AG09309 (cell line): Measurements from ENCODE around the gene PLCH2.

Source experiments
- DNase-seq: peaks from one replicate; pipeline ENCODE4 v3.0.0-alpha.2; 2010; ENCODE audit warnings: low read depth
- H3K4me3 ChIP-seq: 2 replicates; pipeline ENCODE4 v1.5.1; 2011; ENCODE audit warnings: mild to moderate bottlenecking, low read depth, low read length, moderate library complexity; ENCODE audit not compliant: control insufficient read depth
- CTCF ChIP-seq: IDR thresholded peaks from 2 replicates; pipeline ENCODE4 v1.5.1; 2011; ENCODE audit warnings: mild to moderate bottlenecking, low read depth, low read length, inconsistent platforms; ENCODE audit not compliant: insufficient read depth, control insufficient read depth; ENCODE audit errors: missing control alignments

PLCH2 gene

DNA sequence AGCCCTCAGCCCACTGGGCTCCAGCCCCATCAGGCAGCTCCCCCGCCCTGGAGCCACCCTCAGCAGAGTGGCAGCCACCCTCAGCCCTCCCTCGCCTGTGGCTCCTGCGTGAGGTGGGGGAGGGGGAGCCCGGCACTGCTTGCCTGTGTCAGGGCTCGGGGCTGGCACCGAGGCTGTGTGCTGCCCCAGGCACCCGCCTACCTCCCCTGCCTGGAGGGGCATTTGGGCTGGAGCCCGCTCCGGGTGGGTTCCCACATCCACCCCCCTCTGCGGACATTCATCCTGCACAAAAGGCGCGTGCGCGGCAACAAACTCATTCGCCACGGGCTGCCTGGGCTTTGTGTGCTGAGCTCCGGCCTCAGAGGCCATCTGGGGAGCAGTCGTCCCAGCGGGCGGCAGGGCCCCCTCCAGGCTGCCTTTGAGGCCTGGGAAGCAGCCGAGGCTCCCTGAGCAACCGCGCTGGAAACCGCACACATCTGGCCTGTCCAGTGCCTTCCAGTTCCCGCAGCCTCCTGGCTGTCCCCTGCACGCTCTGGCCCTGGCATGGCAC, 67.5 kb downstream of the PLCH2 start:
- TF ChIP-seq CTCF: no peak
- no peak for DNase-seq
- no peak overlapping the region; the same call in 1 of the 2 replicates for H3K4me3 ChIP-seq

- no peak for TF ChIP-seq CTCF
- DNase-seq: no peak
- H3K4me3 ChIP-seq: no peak overlapping the region
These were observed 68.2 kb downstream of the PLCH2 start for GRCh38 chr1:2544093-2544874.

GRCh38 chr1:2544875-2545640, 69.0 kb downstream of the PLCH2 start:
- TF ChIP-seq CTCF: no peak
- H3K4me3 ChIP-seq: no peak overlapping the region
- DNase-seq: no peak

DNA sequence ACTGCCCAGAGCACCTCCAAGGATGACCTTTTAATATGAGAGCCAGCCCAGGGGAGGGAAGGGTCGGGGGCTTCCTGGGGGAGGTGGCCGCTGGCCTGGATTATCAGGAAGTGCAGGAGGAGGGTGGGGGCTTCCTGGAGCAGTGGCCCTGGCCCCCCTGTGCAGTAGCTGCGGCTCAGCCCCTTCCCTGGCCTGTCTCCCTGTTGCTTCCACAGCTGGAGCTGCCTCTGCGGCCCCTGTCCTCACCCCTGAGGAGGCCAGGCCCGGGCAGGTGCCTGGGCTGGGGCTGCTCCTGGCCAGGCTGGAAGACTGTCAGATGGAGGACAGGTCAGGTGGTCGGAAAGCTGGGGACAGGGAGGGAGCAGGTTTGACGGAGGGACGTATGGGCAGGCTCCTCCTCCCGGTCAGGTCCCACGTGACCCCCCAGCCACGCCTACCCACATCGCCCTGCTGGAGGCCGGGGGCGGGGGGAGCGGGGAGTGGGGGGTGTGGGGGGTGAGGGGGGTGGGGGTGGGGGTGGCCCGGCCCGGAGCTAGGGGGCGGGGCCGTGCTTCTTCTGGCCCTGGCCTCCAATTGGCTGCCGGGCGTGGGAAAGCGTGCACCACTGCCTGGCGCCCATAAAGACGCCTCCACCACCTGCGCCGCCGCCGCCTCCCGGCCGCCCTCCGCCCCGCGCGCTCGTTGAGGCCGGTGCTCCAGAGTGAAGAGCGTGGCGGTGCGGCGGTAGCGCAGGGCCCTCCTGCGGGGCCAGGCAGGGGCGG, 69.8 kb downstream of the PLCH2 start:
- no peak for TF ChIP-seq CTCF
- DNase-seq: no peak
- H3K4me3 ChIP-seq: peak overlapping the region; percentile 39

DNA sequence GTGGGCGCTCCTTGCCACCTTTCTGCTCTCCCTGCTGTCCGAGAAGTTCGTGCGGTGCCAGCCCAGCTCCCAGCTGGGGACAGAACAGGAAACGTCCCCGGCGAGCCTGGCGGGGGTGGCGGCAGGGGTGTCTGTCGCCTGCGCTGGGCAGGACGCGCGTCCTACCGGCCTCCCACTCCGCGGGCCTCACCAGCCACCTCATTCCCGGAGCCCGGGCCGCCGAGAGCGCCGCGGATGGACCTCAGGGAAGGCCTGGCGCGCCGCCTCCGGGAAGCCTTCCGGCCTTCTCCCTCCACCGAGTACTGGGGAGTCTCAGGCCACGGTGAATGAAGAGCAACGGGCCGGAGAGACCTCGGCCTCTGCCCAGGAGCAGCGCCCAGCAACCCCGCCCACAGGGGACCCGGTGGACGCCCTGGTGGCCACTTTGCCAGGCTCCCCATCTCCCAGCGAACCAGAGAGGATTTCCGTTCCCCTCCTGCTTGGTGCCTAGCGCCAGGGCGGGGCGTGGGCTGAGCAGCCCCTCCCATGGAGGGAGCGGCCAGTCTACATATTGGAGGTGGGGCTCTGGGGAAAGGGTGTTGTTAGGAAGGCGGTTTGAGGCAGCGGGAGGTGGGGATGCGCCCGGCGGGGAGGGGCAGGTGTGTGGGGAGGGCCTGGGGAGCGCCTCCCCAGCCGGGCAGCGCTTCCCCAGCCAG, 70.6 kb downstream of the PLCH2 start:
- no peak for DNase-seq
- peak overlapping the region; percentile 39 for H3K4me3 ChIP-seq
- TF ChIP-seq CTCF: peak; percentile 19
